ENCODE measurements around the gene PPP2R5A. TPM values are rescaled to one million over a fixed set of nuclear protein-coding genes. Genes with fewer than 3 reads are reported as not detected.

PPP2R5A gene
- total and polyA plus RNA-seq, 10 donors = 34.9 to 82.5 (median 68.7) TPM

DNA sequence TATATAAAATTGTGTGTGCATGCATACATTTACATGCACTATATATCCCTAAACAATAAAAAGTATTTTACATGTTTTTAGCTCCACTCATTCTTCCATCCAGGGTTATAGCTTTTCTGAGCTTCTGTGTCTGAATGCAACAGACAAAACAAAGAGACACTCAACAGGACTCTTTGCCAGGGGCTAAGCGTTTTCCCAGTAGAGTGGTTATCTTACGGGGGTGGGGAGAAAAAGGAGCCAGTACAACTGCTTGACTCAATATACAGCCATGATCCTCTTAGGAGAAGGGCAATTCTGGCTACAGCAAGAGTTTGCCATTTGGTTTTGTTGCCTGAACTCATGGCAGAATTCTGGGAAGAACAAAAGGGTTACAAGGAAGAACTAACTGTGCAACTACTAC lies 14.6 kb upstream of the PPP2R5A start:
- no peak for TF ChIP-seq POLR2AphosphoS5 (IDR thresholded peaks at IDR 0.05)
- no peak for TF ChIP-seq CTCF (IDR thresholded peaks at IDR 0.05 in 8 of 11, conservative IDR thresholded peaks at IDR 0.05 in 3 of 11)
- TF ChIP-seq POLR2A (IDR thresholded peaks at IDR 0.05) = no peak
- 88 to 97% (median 95%) methylated on average over 2 of the region's 2 CpGs for WGBS, 5 donors
- intact Hi-C loops (cut with DNase I; ENCODE audit: low total_unique reads) = no loop called here
- Histone ChIP-seq H3K9me3 (no peaks in the 10 kb centered on the region), H3K36me3 (no peaks in the 10 kb centered on the region), H3K27me3 (replicated peaks in 1 of 7) (no peaks in the 10 kb centered on the region), H3K27ac (no peak overlapping the region), H3K4me1 (no peaks in the 10 kb centered on the region), H3K4me3 (no peak overlapping the region)
- no peak for DNase-seq

DNA sequence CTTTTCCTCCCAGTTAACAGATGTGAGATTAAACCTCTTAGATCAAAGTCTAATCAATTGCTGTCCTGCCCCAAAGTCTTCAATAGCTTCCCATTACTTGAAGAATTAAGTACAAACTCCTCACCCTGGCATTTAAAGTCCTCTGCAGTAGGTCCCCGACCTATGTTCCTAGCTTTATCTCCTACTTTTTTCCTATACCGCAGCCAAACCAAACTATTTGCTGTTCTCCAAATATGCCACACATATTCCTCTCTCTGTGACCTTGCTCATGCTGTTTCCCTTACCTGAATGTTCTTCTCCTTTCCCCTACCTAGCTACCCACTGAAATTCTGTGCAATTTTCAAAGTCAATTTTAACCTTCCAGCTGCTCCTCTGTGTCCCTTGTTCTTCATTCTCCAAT lies 14.0 kb upstream of the PPP2R5A start:
- DNase-seq = no peak
- TF ChIP-seq POLR2AphosphoS5 (IDR thresholded peaks at IDR 0.05) (no peak), CTCF (IDR thresholded peaks at IDR 0.05 in 8 of 11, conservative IDR thresholded peaks at IDR 0.05 in 3 of 11) (no peak), POLR2A (IDR thresholded peaks at IDR 0.05) (no peak)
- H3K4me1 ChIP-seq = no peaks in the 10 kb centered on the region
- H3K36me3 ChIP-seq = no peaks in the 10 kb centered on the region
- intact Hi-C loops (cut with DNase I; ENCODE audit: low total_unique reads) = no loop called here
- H3K4me3 ChIP-seq = no peak overlapping the region
- no peak overlapping the region for H3K27ac ChIP-seq
- WGBS, 5 donors = 91 to 99% (median 93%) methylated on average over 2 of the region's 2 CpGs
- H3K27me3 ChIP-seq (replicated peaks in 1 of 7) = no peaks in the 10 kb centered on the region
- no peaks in the 10 kb centered on the region for H3K9me3 ChIP-seq

GRCh38 chr1:212271823-212272485 lies 13.3 kb upstream of the PPP2R5A start:
- no peaks in the 10 kb centered on the region for H3K4me1 ChIP-seq
- no peaks in the 10 kb centered on the region for H3K9me3 ChIP-seq
- DNase-seq = no peak
- no peak for TF ChIP-seq CTCF (IDR thresholded peaks at IDR 0.05 in 8 of 11, conservative IDR thresholded peaks at IDR 0.05 in 3 of 11)
- TF ChIP-seq POLR2AphosphoS5 (IDR thresholded peaks at IDR 0.05) = no peak
- no peak for TF ChIP-seq POLR2A (IDR thresholded peaks at IDR 0.05)
- H3K27me3 ChIP-seq (replicated peaks in 1 of 7) = no peaks in the 10 kb centered on the region
- H3K27ac ChIP-seq = no peak overlapping the region
- H3K36me3 ChIP-seq = no peaks in the 10 kb centered on the region
- H3K4me3 ChIP-seq = no peak overlapping the region
- WGBS, 5 donors = 74 to 81% (median 76%) methylated on average over 3 of the region's 3 CpGs
- intact Hi-C loops (cut with DNase I; ENCODE audit: low total_unique reads) = no loop called here

- Histone ChIP-seq H3K27me3 (replicated peaks in 1 of 7) (no peaks in the 10 kb centered on the region), H3K4me3 (no peak overlapping the region), H3K9me3 (no peaks in the 10 kb centered on the region), H3K4me1 (peaks cover 0 to 15% (median 10%) of the 10 kb centered on the region in 6 donors), H3K27ac (no peak overlapping the region), H3K36me3 (no peaks in the 10 kb centered on the region)
- intact Hi-C loops (cut with DNase I; ENCODE audit: low total_unique reads) = no loop called here
- TF ChIP-seq POLR2AphosphoS5 (IDR thresholded peaks at IDR 0.05) = no peak
- no peak for TF ChIP-seq POLR2A (IDR thresholded peaks at IDR 0.05)
- TF ChIP-seq CTCF (IDR thresholded peaks at IDR 0.05 in 8 of 11, conservative IDR thresholded peaks at IDR 0.05 in 3 of 11) = no peak
- DNase-seq = no peak
- WGBS, 5 donors = 55 to 75% (median 64%) methylated on average over 2 of the region's 2 CpGs
Observed at GRCh38 chr1:212281590-212281989, 3.6 kb upstream of the PPP2R5A start.

All from spleen (tissue), 11 donors.